ENCODE measurements around the gene EIPR1.

The EIPR1 gene

DNA sequence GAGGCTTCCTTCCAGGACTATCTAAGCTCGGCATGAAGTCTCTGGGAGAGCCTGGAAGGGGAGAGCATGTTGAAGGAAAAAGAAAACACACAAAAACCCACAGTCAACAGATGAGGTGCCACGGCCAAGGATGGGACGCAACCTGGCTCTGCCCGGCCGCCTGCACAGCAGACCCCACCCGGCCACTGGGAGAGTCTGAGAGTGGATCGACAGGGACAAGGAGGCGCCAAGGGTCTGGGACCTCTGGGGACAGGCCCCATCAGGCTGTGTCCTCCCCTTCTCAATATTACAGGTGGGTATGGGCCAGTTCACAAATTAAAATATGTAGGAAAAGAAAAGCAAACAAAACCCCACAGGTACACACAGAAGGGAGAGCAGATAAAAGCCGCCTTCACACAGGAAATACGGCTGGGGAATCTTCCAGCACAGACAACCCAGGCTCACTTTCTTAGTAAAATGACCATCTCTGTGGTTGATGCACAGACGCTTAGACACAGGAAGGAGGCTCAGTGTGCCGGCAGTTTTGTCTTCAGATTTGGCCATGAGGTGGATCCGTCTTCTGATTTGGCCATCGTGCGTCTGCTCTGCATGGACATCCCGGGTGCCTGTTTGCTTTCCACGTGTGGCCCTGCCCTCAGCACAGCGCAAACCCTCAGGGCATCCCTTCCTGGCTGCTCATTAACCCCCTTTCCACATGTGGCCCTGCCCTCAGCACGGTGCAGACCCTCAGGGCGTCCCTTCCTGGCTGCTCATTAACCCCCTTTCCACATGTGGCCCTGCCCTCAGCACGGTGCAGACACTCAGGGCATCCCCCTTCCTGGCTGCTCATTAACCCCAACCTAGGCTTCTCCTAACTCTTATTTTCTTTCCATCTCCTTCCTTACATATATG lies 138.4 kb downstream of the EIPR1 start:
- no peak for DNase-seq

DNA sequence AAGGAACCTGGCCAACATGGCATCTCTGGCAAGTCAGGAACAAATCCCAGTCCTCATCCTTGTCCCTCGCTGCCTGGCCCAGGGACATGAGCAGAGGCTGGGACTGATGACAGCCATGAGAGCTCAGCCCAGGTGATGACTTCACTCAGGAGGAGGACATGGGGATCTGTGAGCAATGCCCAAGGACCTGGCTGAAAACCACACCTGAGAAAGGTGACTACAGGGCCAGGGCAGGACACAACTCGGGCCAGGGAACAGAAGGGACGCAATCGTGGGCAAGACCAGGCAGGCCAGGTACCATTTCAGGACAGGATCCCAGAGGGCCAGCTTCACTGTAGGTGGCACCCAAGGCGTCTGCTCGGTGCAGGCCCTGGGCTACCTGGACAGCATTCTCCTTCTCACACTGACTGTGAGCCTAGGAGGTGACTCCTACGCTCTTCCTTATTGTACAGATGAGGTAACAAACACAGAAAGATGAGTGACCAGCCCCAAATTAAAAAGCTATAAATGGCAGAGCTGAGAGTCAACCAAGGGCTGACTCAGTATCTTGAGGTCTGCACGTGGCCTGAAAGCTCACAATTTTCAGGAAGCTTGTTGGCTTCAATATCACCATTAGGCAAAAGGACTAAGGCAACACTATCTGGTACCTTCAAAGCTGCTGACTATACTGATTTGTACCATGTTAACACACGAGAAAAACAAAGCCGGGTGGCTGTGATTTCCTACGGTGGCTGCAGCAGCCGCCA lies 141.1 kb downstream of the EIPR1 start:
- no peak for DNase-seq

DNA sequence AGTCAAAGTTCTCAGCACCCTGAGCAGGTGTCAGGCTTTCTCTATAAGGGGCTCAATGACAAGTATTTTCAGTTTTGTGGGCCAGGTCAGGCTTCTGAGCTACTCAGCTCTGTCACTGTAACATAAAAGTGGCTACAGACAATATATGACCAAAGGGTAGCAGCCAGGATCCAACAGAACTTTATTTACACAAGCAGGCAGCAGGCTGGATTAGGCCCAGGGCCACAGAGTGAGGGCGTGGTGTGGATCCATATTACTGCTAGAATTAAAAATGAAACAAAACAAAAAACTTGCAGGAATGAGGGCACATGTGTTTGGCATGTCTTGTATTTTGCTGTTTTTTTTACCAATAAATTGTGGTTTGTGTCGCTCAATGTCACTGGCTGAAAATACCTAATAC lies 143.7 kb downstream of the EIPR1 start:
- no peak for DNase-seq

DNA sequence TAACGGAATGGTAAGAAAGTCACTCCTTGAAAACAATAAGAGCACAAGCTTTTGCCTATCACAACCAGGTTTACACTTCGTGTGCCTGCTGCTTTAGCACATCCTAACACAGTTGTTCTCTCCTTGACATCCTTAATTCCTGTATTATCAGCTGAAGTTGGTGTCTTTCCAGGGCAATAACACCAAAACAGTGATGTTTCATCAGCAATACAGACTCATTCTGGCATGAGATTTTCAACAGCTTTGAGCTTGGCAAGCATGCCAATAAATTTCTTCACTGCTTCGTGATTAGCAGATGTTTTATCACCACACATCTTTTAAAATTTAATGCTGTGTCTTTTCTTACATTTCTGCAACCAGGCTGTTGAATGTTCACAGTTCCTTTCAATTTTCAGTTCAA lies 148.4 kb downstream of the EIPR1 start:
- DNase-seq, result no peak

DNA sequence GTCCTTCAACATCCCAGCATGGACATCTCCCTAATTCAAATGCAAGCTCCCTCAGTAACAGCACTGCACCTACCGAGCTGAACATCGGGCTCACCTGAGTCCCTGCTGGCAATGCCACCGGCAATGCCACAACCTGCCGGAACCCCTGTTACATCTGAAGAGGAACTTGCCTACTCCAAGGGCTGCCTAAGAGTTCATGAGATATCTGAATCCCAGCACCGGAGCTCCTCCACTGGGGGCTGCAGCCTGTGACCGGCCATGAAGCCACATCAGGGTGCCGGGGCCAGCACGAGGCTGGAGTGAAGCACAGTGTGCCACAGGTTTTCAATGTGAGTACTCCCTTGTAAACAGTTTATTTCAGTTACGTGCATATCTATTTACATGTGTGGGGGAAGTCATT lies 152.9 kb downstream of the EIPR1 start:
- DNase-seq, result no peak

DNA sequence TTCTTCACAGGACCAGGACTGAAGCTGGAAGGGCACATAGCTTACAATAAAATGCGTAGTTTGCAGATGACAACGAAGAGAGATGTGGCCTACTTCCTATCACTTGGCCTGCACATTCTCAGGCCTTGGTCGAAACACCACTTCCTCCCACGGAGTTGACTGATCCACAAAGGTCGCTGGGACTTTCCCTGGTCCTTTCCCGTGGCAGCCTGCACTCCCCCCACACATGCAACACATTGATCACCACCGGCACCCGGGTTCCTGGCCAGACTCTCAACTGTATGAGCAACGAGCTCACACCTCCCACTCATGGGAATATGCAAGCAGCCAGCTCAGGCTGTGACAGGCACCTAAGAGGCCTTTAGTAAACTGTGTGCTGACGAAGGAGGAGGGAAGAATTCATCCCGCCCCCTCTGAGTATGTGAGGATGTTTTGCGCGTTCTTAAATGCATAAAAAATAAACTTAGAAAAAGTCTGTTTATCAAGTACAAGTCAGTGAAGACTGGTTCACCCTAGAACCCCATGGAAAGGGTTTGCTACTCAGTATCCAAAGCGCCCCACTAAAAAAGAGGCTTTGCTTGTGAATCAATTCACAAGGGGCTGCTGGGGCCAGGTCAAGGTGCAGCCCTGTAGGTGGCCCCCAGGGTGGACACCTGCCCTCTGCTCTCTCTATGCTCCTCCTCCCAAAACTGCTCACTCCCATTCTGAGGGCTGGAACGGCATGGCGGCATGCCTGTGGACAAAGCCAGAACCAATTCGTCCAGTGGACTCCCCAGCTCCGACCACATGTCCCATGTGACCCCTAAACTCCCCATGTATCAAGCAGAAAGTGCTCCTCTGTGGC lies 154.3 kb downstream of the EIPR1 start:
- DNase-seq, result no peak

DNA sequence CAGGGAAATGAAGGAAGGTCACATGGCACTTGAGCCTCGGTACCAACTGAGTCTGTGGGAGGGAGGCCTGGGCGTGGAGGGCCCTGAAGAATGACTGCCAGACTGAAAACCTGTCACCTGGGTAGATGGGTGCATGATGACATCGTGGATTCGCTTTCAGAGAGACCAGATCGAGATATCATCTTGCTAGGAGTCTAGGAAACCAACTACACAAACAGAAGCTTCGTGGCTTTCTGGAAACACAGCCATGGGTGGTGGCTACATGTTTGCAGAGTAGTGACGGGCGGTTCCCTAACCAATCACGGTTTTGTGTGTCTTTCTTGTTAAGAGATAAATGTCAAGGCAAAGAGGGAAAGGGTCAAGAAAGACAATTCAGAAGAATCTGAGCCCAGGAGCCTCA lies 155.0 kb downstream of the EIPR1 start:
- no peak for DNase-seq

DNA sequence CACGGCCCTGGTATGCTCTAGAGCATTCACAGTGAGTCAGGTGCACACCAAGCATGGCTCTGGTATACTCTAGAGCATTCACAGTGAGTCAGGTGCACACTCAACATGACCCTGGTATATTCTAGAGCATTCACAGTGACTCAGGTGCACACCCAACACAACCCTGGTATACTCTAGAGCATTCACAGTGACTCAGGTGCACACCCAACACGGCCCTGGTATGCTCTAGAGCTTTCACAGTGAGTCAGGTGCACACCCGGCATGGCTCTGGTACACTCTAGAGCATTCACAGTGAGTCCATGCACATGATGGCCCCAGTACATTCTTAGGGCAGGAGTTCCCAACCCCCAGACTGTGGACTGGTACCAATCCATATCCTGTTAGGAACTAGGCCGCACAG lies 158.1 kb downstream of the EIPR1 start:
- no peak for DNase-seq

DNA sequence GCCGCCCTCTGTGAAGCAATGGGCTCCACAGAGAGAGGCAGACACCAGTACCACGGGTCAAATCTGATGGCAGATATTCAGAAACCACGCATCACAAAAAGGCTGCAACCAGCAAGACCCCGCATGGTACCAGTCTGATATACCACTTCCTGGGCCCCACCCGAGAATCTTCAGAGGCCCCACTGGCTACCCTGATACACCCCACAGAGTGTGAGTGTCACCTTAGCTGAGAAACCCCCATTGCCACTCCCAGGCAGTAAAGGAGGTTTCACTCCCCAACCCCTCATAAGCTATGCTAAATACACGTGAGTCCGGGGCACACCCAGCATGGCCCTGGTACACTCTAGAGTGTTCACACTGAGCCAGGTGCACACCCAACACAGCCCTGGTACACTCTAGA lies 160.0 kb downstream of the EIPR1 start:
- DNase-seq, result no peak

DNA sequence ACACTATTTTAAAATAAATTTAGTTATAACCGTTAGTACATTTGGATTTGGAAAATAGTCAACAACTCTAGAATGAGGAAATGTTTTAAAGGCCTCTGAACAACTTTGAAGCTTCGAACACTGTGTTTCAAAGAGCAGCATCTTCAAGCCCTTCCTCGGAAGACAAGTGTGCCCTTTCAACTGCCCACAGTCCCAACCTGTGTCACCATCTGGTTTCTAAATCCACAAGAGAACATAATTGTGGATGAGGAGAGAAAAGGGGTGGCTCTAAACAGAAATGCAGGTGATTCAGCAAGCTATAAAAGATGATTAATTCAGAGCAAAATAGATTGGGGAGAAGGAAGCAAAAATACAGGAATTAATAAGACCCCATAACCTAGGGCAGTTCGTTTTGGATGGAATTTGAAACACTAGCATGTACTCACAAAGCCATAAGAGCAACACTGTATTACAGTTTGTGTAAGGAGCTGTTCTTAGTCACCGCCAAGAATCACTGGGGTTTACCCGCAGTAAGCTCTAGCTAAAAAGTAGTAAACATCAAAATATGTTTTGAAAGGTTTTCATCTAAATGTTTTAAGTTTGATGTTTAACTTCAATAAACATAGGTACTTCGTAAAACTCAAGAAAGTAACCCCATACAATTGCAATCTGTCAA lies 160.7 kb downstream of the EIPR1 start:
- no peak for DNase-seq

DNA sequence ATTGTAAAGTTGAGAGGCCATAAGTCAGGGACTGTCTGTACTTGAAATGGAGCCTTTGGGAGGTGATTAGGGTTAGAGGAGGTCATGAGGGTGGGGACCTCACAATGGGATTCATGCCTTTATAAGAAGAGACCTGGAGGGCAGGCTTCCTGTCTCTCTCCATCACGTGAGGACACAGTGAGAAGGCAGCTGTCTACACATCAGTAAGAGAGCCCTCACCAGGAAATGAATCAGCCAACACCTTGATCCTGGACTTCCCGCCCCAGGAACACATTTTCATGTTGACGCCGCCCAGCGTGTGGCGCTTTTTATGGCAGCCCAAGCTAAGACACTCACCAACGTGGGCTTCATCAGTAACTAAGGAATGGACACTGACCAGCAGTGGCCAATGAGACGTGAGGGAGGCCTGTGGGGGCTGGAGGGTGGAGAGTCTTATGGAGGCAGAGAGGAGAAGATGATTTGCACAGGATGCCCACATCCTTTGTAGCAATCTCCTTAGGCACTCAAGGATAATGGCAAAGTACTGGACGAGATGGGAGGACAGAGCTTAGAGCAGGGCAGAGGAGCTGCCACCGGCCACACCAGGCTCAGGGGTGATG lies 162.7 kb downstream of the EIPR1 start:
- DNase-seq, result no peak

DNA sequence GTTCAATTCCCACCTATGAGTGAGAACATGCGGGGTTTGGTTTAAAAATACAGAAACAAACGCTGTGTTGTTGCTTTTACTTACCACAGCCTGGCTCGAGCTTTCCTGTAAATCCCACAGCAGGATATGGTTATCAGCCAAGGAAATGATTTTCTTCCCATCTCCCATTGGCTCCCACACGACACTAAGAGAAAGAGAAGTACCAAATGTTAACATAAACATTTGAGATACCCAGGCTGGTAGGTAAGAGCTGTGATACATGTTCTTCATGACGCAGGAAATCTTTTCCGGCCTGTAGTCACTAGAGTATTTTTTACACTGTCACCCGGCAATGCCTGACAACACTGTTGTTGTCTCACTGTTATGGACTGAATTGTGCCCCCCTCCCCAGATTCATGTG lies 163.6 kb downstream of the EIPR1 start:
- DNase-seq, result no peak

DNA sequence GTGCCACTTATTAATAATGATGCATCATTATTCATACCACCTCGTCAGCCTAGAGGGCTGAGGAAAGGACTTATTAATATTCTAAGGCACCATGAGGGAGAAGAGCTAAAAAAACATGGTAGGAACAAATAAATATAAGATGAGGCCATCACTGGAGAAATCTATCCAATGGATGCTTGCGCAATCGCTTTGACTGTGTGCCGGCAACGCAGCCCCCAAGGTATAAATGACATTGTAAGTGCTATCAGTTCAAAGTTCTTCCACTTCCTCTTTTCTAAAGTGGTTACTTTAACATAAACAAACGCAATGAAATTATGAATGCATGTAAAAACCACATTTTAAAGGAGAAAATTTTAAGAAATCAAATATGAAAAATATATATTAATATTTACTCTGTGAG lies 164.6 kb downstream of the EIPR1 start:
- no peak for DNase-seq

DNA sequence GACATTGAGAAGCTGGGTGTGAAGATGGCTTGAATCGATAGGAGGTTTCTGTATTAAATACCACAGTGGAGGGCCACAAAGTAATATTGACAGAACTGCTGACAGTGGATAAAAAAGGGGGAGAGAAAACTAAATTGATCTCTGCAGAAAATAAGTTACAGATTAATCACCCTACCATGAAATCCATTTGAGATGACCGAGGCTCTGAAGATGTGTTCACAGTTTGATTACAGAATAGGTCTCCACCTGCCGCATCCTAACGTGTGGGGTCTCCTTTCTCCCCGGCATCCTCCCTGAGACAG lies 165.6 kb downstream of the EIPR1 start:
- no peak for DNase-seq

DNA sequence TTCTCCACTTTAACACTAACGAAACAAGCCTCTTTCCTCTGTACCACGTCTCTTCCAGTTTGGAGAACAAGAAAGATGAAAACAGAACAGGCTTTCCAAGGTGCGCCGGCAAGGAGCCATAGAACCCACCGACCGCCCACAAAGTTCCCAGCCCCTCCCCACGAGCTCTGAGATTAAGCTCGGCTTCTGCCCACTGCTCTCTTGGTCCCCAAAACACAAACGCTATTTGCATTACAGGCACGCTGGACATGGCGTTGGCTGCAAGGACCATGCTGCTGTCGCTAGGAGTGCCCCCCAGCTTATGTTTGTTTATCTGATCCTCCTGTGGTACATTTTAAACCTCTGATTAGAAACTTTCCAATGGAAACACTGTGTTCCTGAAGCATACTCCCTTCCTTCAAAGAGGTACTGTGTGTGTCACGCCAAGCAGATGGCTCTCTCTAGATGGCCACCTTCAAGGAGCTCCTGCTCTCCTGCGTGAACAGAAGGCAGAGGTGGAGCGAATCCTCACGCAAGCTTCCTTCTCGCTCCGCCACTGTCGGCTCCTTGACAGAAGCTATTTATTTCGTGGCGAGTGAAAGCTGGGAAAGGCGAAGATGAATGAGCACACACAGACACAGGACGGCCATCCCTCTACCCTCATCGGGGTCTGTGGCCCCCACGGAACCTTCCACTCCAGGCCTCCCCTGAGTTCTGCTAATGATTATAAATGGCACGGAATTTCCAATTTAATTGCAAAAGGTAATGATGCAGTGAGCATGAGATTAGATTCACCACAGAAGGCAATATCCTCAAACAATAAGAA lies 166.2 kb downstream of the EIPR1 start:
- DNase-seq, result no peak

DNA sequence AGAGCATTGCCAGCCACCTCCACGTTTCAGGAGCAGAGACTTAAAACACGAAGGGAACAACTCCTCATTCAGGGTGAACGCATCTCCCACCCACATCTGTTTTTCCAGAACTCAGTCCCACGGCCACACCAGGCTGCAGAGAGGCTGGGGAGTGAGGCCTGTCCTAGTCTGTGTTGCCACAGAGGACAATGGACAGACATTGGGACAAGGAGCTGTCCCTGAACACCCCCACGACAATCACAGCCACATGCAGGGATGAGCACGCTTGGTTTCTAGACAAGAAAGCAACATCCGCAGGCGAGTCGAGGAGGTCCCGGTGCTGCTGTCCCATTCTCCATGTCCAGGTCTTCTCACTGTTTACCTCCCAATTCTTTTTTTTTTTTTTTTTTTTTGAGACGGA lies 167.4 kb downstream of the EIPR1 start:
- DNase-seq, result no peak

DNA sequence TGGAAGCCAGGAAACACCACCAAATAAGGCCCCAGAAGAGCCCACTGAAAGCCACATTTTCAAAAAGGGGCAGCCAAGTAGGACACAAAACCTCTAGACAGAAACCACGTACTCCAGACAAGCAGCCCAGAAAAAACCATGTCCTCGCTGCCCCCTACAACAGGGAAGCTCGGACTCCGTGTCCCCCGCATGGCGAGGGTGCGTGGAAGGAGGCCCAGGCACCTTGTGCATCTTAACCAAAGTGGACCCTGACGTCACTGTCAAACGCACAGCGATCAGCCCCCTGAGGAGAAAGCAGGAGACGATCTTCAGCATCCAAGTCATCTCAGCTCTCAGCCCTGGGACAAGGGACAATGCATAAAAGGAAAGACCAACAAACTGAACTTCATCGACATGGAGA lies 168.4 kb downstream of the EIPR1 start:
- no peak for DNase-seq

DNA sequence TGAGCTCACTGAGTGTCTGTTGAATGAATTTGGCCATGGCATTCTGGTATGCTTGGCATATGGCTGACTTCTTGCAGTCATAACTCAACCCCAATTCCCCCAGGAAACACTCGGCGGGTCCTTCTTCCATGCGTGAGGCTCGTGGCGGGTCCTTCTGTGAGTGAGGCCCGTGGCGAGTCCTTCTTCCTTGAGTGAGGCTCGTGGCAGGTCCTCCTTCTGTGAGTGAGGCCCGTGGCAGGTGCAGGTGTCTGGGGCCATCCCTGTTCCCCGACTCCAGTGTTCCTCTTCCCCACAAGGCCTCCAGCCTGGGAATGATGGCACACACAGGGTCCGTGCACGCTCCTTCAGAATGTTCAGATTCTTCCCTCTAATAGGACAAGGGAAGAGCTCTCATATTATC lies 169.0 kb downstream of the EIPR1 start:
- no peak for DNase-seq

DNA sequence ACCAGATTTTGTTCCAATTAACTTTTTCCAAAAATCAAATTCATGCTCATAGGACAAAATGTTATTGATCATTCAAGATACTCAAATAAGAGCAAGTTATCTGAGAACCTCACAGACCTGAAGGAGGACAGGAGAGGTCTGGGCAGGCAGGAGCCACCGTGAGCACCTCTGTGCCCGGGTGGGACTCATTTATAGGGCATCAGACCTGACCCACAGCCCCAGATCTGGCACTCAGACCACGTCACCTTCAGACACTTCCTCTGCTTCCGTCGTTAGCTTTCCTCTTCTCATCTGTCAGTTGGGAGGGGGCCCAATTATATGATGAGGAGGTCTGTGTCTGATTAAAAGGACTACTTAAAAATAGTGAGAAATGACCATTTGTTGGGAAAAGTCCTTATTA lies 169.4 kb downstream of the EIPR1 start:
- DNase-seq, result no peak

DNA sequence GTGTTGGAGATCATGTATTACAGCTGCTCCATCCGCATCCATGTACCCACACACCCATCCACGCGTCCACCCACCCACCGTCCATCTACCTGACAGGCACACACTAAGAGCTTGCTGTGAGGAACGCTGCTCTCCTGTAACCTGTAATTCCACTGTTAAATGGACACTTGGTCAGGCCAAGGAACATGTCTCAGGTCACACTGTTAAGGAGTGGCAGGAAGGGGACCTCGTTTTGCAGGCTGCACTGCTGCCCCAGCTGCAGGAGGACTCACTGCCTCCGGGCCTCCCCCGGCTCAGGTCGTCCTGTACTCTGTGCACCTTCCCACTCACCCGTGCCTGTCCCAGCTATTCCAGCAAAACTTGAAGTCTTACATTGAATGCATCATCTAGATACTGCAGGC lies 170.5 kb downstream of the EIPR1 start:
- no peak for DNase-seq

DNA sequence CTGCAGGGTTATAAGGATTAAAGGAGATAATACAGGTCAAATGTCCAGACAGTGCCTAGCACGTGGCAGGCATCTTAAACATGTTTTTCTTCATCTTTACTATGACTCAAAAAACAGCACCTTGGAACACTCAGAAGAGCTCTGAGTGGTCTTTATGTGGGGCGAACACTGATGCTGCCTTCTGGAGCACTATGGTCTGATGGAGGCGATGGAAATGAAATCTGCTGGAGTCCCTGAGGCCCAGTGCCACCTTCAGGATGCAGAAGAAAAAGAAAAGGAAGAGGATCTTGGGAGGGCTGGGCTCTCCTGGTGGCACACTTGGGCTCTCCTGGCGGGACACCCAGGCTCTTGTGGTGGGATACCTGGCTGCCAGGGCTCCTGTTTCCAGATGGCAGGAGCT lies 171.8 kb downstream of the EIPR1 start:
- DNase-seq, result no peak
